GM06990 (cell line): ENCODE measurements around the gene PHACTR1.

Source experiments
- DNase-seq: peaks from one replicate; pipeline ENCODE4 v3.0.0-alpha.2; 2011; ENCODE audit not compliant: insufficient read length; ENCODE audit errors: extremely low read depth
- H3K27me3 ChIP-seq: replicated peaks from 2 replicates; pipeline ENCODE4 v1.6.0; 2011; ENCODE audit warnings: low read length; ENCODE audit not compliant: control insufficient read depth, insufficient read depth
- H3K36me3 ChIP-seq: 2 replicates; pipeline ENCODE4 v1.5.1; 2011; ENCODE audit warnings: low read length; ENCODE audit not compliant: control insufficient read depth, insufficient read depth
- H3K4me3 ChIP-seq: replicated peaks from 2 replicates; pipeline ENCODE4 v1.5.1; 2011; ENCODE audit warnings: low read depth, mild to moderate bottlenecking, control low read depth, low read length
- TF ChIP-seq, protein P1 (sequence below): IDR thresholded peaks from 2 replicates; pipeline ENCODE4 v1.5.1; 2011; ENCODE audit warnings: low read length, control low read depth, mild to moderate bottlenecking, inconsistent platforms; ENCODE audit not compliant: insufficient read depth, poor library complexity, severe bottlenecking

The PHACTR1 gene

DNA sequence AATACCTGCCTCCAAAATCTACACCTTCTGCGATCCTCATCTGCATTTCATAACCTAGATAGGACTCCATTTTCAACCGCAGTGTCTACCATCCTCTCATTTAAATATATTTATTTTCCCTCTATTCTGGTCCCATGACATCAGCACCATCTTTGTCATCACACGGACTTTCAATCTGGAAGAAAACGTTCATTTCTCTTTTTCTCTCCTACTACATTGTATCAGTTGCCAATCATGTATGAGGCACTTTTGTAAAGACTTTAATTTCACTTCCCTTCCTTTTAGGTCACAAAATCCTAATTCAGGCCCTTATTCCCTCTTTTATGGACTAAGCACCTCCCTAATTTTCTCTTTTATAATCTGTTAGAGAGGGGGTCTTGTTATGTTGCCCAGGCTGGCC, 89.6 kb downstream of the PHACTR1 start:
- DNase-seq = no peak
- Histone ChIP-seq H3K4me3 (no peak overlapping the region), H3K36me3 (no peaks in the 10 kb centered on the region), H3K27me3 (no peaks in the 10 kb centered on the region)
- TF ChIP-seq, protein P1, sequence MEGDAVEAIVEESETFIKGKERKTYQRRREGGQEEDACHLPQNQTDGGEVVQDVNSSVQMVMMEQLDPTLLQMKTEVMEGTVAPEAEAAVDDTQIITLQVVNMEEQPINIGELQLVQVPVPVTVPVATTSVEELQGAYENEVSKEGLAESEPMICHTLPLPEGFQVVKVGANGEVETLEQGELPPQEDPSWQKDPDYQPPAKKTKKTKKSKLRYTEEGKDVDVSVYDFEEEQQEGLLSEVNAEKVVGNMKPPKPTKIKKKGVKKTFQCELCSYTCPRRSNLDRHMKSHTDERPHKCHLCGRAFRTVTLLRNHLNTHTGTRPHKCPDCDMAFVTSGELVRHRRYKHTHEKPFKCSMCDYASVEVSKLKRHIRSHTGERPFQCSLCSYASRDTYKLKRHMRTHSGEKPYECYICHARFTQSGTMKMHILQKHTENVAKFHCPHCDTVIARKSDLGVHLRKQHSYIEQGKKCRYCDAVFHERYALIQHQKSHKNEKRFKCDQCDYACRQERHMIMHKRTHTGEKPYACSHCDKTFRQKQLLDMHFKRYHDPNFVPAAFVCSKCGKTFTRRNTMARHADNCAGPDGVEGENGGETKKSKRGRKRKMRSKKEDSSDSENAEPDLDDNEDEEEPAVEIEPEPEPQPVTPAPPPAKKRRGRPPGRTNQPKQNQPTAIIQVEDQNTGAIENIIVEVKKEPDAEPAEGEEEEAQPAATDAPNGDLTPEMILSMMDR = no peak

DNA sequence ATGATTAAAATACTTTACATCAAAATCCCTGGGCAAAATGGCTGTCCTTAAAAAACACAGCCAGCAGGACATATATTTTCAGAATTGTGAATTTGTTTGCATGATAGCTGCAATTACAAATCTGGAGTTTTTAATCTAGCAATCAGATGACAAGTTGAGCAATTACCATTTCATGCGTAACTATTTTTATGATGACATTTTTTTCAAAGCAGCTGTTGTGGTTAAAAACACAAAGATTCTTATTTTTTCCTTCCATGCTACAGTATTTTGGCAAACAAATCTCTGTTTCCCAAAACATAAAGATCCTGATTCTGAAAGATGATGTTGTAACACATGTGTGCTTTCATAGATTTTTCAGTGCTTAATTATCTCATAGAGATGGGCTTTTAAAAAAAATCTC, 90.2 kb downstream of the PHACTR1 start:
- Histone ChIP-seq H3K4me3 (no peak overlapping the region), H3K36me3 (no peaks in the 10 kb centered on the region), H3K27me3 (no peaks in the 10 kb centered on the region)
- no peak for DNase-seq
- TF ChIP-seq, protein P1 = no peak

DNA sequence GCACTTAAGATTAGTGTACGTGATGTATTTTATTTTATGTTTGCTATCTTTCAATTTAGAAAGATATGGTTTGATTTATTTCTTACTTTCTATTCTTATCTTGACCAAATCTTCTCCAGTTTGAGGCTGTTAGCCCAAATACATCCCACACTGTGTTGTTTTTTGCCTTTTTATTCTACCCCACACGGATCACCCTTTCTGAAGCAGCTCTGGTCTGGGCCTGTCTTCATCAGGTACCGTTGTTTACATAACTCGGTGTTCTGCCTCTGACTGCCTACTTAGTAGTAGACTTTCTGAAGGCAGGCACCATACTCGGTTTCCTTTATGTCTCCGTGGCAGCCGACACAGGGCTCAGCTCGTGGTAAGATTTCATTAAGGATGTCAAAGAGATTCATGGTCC, 95.0 kb downstream of the PHACTR1 start:
- TF ChIP-seq, protein P1 = no peak
- DNase-seq = no peak
- Histone ChIP-seq H3K27me3 (no peaks in the 10 kb centered on the region), H3K4me3 (no peak overlapping the region), H3K36me3 (no peaks in the 10 kb centered on the region)

DNA sequence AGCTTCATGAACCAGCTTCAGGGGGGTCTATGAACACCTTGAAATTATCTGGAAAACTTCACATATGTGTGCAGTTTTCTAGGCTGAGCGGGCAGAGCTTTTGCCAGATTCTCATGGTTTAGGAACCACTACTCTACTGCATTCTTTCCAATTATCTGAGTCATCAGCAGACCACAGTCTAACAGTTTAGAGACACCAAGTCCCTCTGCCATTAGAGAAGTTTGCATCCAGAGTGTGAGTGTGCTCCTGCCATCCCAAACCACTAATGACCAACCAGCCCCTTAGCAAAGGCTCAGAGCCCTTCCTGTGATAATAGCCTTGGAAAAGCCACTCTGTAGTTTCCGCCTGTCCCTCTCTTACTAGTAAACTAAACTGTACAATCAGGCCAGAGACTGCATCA, 96.8 kb downstream of the PHACTR1 start:
- H3K4me3 ChIP-seq = no peak overlapping the region

DNA sequence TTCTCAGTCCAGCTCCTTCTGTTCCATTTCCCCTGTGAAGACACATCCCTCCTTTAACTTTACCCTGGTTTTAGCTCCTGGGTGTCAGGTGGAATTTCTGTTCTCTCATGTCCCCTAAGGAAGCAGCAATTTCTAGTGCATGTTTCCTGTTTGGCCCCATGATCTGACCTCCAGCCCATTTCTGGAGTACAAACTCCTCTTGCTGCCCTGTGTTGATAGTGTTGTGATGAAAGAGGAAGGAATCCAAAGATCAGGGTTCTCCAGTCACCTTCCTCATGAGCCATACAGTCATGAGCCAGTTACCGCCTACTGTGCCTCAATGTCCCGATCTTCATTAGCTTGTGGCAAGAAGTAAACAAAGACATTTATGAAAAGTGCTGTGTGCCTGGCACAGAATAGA, 97.4 kb downstream of the PHACTR1 start:
- Histone ChIP-seq H3K4me3 (no peak overlapping the region), H3K36me3 (no peaks in the 10 kb centered on the region), H3K27me3 (no peaks in the 10 kb centered on the region; the same call in 1 of the 2 replicates)
- no peak for DNase-seq
- TF ChIP-seq, protein P1 = no peak

More for the DNA sequence above, 96.8 kb downstream of the PHACTR1 start:
- Histone ChIP-seq H3K27me3 (no peaks in the 10 kb centered on the region; the same call in 1 of the 2 replicates), H3K36me3 (no peaks in the 10 kb centered on the region)
- DNase-seq = no peak
- TF ChIP-seq, protein P1 = no peak

DNA sequence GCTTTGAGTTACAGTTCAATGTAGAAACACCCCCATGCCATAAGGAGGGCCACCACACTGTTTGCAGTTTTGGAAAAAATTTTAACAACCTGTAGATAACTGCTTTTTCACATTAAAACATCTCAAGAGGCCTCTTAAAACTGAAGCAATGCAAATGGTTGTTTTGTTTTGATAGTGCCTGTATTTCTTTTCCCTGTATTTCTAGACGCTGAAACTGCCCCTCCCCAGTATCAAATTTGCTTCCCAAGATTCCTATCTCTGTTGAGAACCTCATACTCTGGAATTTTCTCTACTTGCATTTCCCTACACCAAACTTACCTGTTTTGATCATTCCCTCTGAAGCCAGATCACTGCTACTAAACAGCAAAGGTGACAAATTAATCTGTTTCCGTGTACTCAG, 98.5 kb downstream of the PHACTR1 start:
- Histone ChIP-seq H3K4me3 (no peak overlapping the region), H3K27me3 (no peaks in the 10 kb centered on the region; the same call in 1 of the 2 replicates), H3K36me3 (no peaks in the 10 kb centered on the region)
- DNase-seq = no peak
- TF ChIP-seq, protein P1 = no peak
